ENCODE measurements around the gene HEXA.

HEXA gene

DNA sequence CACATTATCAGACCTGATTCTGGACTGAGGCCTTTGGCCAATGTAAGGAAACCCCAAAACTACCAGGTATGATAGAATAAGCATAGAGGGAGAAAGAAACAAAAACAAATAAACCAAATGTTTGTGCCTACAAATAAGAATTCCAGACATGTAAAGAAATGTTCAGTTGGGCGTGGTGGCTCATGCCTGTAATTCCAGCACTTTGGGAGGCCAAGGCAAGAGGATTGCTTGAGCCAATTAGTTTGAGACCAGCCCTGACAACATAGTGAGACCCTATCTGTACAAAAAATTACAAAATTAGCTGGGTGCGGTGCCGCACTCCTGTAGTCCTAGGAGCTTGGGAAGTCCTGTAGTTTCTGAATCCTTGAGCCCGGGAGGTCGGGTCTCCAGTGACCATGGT lies 35.3 kb upstream of the HEXA start:
- Histone ChIP-seq H2AFZ (ENCODE audit: low read length) (no peak overlapping the region), H3K27me3 (ENCODE audit: control insufficient read depth in 3 of 3, insufficient read depth in 3 of 3, low read depth in 1 of 3, low read length in 3 of 3) (peaks cover 0 to 34% (median 2%) of the 10 kb centered on the region in 3 experiments), H3K4me2 (ENCODE audit: insufficient read depth, low read length, poor library complexity, severe bottlenecking) (no peak overlapping the region), H2BK120ac (ENCODE audit: low read depth, low read length) (no peak overlapping the region), H3K14ac (ENCODE audit: low read length) (no peak overlapping the region), H3K23ac (ENCODE audit: low read depth, low read length, poor library complexity) (no peak overlapping the region), H3K18ac (ENCODE audit: low read length) (no peak overlapping the region), H3K27ac (replicated peaks; ENCODE audit: low read length) (no peak overlapping the region), H3K4ac (ENCODE audit: low read length) (no peak overlapping the region), H4K8ac (ENCODE audit: low read depth, low read length) (no peak overlapping the region), H2BK15ac (ENCODE audit: low read length) (no peak overlapping the region), H2AK5ac (ENCODE audit: low read depth, low read length) (no peak overlapping the region), H3K4me1 (ENCODE audit: control insufficient read depth in 2 of 2, insufficient read depth in 1 of 2, low read depth in 1 of 2, low read length in 2 of 2) (no peaks in the 10 kb centered on the region), H3K4me3 (ENCODE audit: low read length in 2 of 2) (no peak overlapping the region), H3K79me1 (ENCODE audit: low read depth, low read length) (no peaks in the 10 kb centered on the region), H3K9me3 (replicated peaks in 1 of 2; ENCODE audit: control insufficient read depth in 2 of 2, insufficient read depth in 1 of 2, low read depth in 1 of 2, low read length in 2 of 2) (no peaks in the 10 kb centered on the region), H2BK5ac (ENCODE audit: low read length) (no peak overlapping the region), H4K91ac (ENCODE audit: low read depth, low read length, poor library complexity) (no peak overlapping the region), H2BK12ac (ENCODE audit: low read length) (no peak overlapping the region), H3K9ac (ENCODE audit: low read depth, low read length, poor library complexity) (no peak overlapping the region), H3K36me3 (replicated peaks in 1 of 2; ENCODE audit: control insufficient read depth in 2 of 2, insufficient read depth in 2 of 2, low read length in 2 of 2) (no peaks in the 10 kb centered on the region)
- WGBS, 2 donors (ENCODE audit: extremely low coverage in 2 of 2, insufficient read length in 2 of 2, insufficient replicate concordance in 1 of 2), result no CpG with 5 or more reads among the region's 5 CpGs
- no peak for DNase-seq (ENCODE audit: low spot score)

DNA sequence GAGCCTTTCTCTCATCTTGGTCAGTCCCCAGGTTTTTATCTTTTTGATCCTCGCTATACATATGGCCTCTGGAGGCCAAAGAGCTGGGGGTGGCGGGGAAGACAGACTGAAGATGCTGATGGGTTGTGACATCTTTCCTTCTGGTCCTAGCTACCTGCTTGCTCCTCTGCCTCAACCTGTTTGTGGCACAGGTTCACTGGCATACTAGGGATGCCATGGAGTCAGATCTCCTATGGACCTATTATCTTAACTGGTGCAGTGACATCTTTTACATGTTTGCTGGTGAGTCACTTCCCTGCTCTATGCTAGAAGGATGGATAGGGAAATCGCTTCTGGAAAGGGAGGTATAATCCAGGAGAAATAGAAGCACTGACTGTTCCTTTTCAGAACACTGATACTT lies 31.1 kb upstream of the HEXA start:
- H3K9me3 ChIP-seq (replicated peaks in 1 of 2; ENCODE audit: control insufficient read depth in 2 of 2, insufficient read depth in 1 of 2, low read depth in 1 of 2, low read length in 2 of 2), result no peaks in the 10 kb centered on the region
- H2AK5ac ChIP-seq (ENCODE audit: low read depth, low read length), result no peak overlapping the region
- no peak overlapping the region for H3K14ac ChIP-seq (ENCODE audit: low read length)
- no peak overlapping the region for H3K27ac ChIP-seq (replicated peaks; ENCODE audit: low read length)
- no peaks in the 10 kb centered on the region for H3K36me3 ChIP-seq (replicated peaks in 1 of 2; ENCODE audit: control insufficient read depth in 2 of 2, insufficient read depth in 2 of 2, low read length in 2 of 2)
- WGBS, 2 donors (ENCODE audit: extremely low coverage in 2 of 2, insufficient read length in 2 of 2, insufficient replicate concordance in 1 of 2), result no CpG with 5 or more reads among the region's 3 CpGs
- no peak overlapping the region for H3K4me2 ChIP-seq (ENCODE audit: insufficient read depth, low read length, poor library complexity, severe bottlenecking)
- H3K4ac ChIP-seq (ENCODE audit: low read length), result no peak overlapping the region
- no peak overlapping the region for H2BK120ac ChIP-seq (ENCODE audit: low read depth, low read length)
- no peaks in the 10 kb centered on the region for H3K4me1 ChIP-seq (ENCODE audit: control insufficient read depth in 2 of 2, insufficient read depth in 1 of 2, low read depth in 1 of 2, low read length in 2 of 2)
- H3K27me3 ChIP-seq (ENCODE audit: control insufficient read depth in 3 of 3, insufficient read depth in 3 of 3, low read depth in 1 of 3, low read length in 3 of 3), result peaks cover 0 to 58% (median 5%) of the 10 kb centered on the region in 3 experiments
- no peak overlapping the region for H2AFZ ChIP-seq (ENCODE audit: low read length)
- no peak overlapping the region for H3K4me3 ChIP-seq (ENCODE audit: low read length in 2 of 2)
- DNase-seq (ENCODE audit: low spot score), result no peak
- H3K23ac ChIP-seq (ENCODE audit: low read depth, low read length, poor library complexity), result no peak overlapping the region
- H2BK12ac ChIP-seq (ENCODE audit: low read length), result no peak overlapping the region
- H3K9ac ChIP-seq (ENCODE audit: low read depth, low read length, poor library complexity), result no peak overlapping the region
- H4K8ac ChIP-seq (ENCODE audit: low read depth, low read length), result no peak overlapping the region
- H2BK5ac ChIP-seq (ENCODE audit: low read length), result no peak overlapping the region
- H3K18ac ChIP-seq (ENCODE audit: low read length), result no peak overlapping the region
- H2BK15ac ChIP-seq (ENCODE audit: low read length), result no peak overlapping the region
- no peaks in the 10 kb centered on the region for H3K79me1 ChIP-seq (ENCODE audit: low read depth, low read length)
- H4K91ac ChIP-seq (ENCODE audit: low read depth, low read length, poor library complexity), result no peak overlapping the region

DNA sequence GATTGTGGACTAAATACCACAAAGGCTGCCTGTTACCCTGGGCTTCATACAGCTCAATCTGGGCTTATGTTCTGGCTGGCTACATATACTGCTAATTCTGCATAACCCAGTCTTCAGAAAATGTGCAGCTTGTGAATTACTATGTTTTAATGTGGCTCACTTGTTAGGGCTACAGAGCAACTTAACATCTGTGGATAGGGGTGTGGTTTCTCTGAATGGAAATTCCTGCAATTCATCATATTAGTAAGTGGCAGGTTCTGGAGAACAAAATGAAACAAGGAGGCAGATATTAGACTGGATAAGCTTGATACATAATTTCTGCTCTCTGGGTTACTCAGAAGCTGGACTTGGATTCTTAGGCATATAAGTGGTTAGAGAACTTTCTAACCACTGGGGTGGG lies 29.0 kb upstream of the HEXA start:
- no peak overlapping the region for H2BK15ac ChIP-seq (ENCODE audit: low read length)
- no peak overlapping the region for H3K9ac ChIP-seq (ENCODE audit: low read depth, low read length, poor library complexity)
- no peak overlapping the region for H3K4ac ChIP-seq (ENCODE audit: low read length)
- no peak for DNase-seq (ENCODE audit: low spot score)
- no peak overlapping the region for H2BK12ac ChIP-seq (ENCODE audit: low read length)
- no peak overlapping the region for H3K4me2 ChIP-seq (ENCODE audit: insufficient read depth, low read length, poor library complexity, severe bottlenecking)
- H3K18ac ChIP-seq (ENCODE audit: low read length), result no peak overlapping the region
- no peaks in the 10 kb centered on the region for H3K4me1 ChIP-seq (ENCODE audit: control insufficient read depth in 2 of 2, insufficient read depth in 1 of 2, low read depth in 1 of 2, low read length in 2 of 2)
- no peak overlapping the region for H4K91ac ChIP-seq (ENCODE audit: low read depth, low read length, poor library complexity)
- H2AFZ ChIP-seq (ENCODE audit: low read length), result no peak overlapping the region
- H3K4me3 ChIP-seq (ENCODE audit: low read length in 2 of 2), result no peak overlapping the region
- no peak overlapping the region for H2BK5ac ChIP-seq (ENCODE audit: low read length)
- no peak overlapping the region for H2AK5ac ChIP-seq (ENCODE audit: low read depth, low read length)
- H3K27me3 ChIP-seq (ENCODE audit: control insufficient read depth in 3 of 3, insufficient read depth in 3 of 3, low read depth in 1 of 3, low read length in 3 of 3), result peaks cover 0 to 62% (median 5%) of the 10 kb centered on the region in 3 experiments
- no peak overlapping the region for H3K27ac ChIP-seq (replicated peaks; ENCODE audit: low read length)
- H2BK120ac ChIP-seq (ENCODE audit: low read depth, low read length), result no peak overlapping the region
- no peak overlapping the region for H4K8ac ChIP-seq (ENCODE audit: low read depth, low read length)
- no peaks in the 10 kb centered on the region for H3K36me3 ChIP-seq (replicated peaks in 1 of 2; ENCODE audit: control insufficient read depth in 2 of 2, insufficient read depth in 2 of 2, low read length in 2 of 2)
- no peak overlapping the region for H3K23ac ChIP-seq (ENCODE audit: low read depth, low read length, poor library complexity)
- no peak overlapping the region for H3K14ac ChIP-seq (ENCODE audit: low read length)
- H3K9me3 ChIP-seq (replicated peaks in 1 of 2; ENCODE audit: control insufficient read depth in 2 of 2, insufficient read depth in 1 of 2, low read depth in 1 of 2, low read length in 2 of 2), result no peaks in the 10 kb centered on the region
- H3K79me1 ChIP-seq (ENCODE audit: low read depth, low read length), result no peaks in the 10 kb centered on the region

DNA sequence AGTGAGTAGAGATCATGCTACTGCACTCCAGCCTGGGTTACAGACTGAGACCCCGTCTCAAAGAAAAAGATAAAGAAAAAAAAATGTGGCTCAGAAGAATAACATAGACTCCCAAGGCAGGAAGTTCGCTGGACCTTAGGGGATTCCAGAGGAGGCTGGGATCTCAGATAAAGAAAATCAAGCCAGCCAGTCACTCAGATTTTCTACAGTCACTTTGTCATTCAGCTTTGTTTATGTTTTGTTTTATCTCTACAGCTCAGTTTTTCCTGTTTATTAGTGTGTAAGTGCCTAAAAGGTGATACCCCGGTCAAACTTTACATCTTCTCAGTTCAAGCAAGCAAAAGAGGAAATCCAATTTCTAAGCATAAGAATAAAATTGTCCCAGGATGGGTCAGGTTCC lies 28.5 kb upstream of the HEXA start:
- H3K9ac ChIP-seq (ENCODE audit: low read depth, low read length, poor library complexity), result no peak overlapping the region
- H3K36me3 ChIP-seq (replicated peaks in 1 of 2; ENCODE audit: control insufficient read depth in 2 of 2, insufficient read depth in 2 of 2, low read length in 2 of 2), result no peaks in the 10 kb centered on the region
- DNase-seq (ENCODE audit: low spot score), result no peak
- H2AK5ac ChIP-seq (ENCODE audit: low read depth, low read length), result no peak overlapping the region
- H3K4me1 ChIP-seq (ENCODE audit: control insufficient read depth in 2 of 2, insufficient read depth in 1 of 2, low read depth in 1 of 2, low read length in 2 of 2), result no peaks in the 10 kb centered on the region
- no peak overlapping the region for H3K14ac ChIP-seq (ENCODE audit: low read length)
- H3K4me3 ChIP-seq (ENCODE audit: low read length in 2 of 2), result no peak overlapping the region
- H2AFZ ChIP-seq (ENCODE audit: low read length), result no peak overlapping the region
- H3K27ac ChIP-seq (replicated peaks; ENCODE audit: low read length), result no peak overlapping the region
- H4K91ac ChIP-seq (ENCODE audit: low read depth, low read length, poor library complexity), result no peak overlapping the region
- H3K27me3 ChIP-seq (ENCODE audit: control insufficient read depth in 3 of 3, insufficient read depth in 3 of 3, low read depth in 1 of 3, low read length in 3 of 3), result peaks cover 0 to 61% (median 5%) of the 10 kb centered on the region in 3 experiments
- H3K4me2 ChIP-seq (ENCODE audit: insufficient read depth, low read length, poor library complexity, severe bottlenecking), result no peak overlapping the region
- no peaks in the 10 kb centered on the region for H3K79me1 ChIP-seq (ENCODE audit: low read depth, low read length)
- no peak overlapping the region for H4K8ac ChIP-seq (ENCODE audit: low read depth, low read length)
- H3K9me3 ChIP-seq (replicated peaks in 1 of 2; ENCODE audit: control insufficient read depth in 2 of 2, insufficient read depth in 1 of 2, low read depth in 1 of 2, low read length in 2 of 2), result no peaks in the 10 kb centered on the region
- H2BK5ac ChIP-seq (ENCODE audit: low read length), result no peak overlapping the region
- H3K18ac ChIP-seq (ENCODE audit: low read length), result no peak overlapping the region
- no peak overlapping the region for H2BK120ac ChIP-seq (ENCODE audit: low read depth, low read length)
- no peak overlapping the region for H2BK12ac ChIP-seq (ENCODE audit: low read length)
- H3K23ac ChIP-seq (ENCODE audit: low read depth, low read length, poor library complexity), result no peak overlapping the region
- no CpG with 5 or more reads among the region's 3 CpGs for WGBS, 2 donors (ENCODE audit: extremely low coverage in 2 of 2, insufficient read length in 2 of 2, insufficient replicate concordance in 1 of 2)
- H2BK15ac ChIP-seq (ENCODE audit: low read length), result no peak overlapping the region
- H3K4ac ChIP-seq (ENCODE audit: low read length), result no peak overlapping the region
